ENCODE results near the gene BARX1. TPM values are rescaled to one million over a fixed set of nuclear protein-coding genes. Genes with fewer than 3 reads are reported as not detected.

BARX1 gene
- total RNA-seq, 4 donors from 2014 or later, result 0.28 to 0.67 TPM; not detected in 2

DNA sequence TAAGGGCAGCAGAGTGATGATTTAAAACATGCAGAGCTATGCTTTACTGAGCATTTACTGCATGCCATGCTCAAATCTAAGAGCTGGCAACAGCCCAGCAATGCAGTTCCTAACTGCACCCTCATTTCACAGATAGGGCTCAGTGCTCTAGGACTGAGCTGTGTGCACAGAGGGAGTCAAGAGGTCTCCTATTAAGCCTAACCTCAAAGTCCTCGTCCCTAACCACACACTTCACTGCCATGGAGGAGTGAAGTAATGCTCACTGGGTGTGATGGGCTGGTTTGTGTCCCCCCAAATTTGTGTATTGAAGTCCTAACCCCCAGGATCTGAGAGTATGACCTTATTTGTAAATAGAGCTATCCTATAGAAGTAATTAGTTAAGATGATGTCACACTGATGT, 25.9 kb downstream of the BARX1 start:
- H3K27me3 ChIP-seq, result no peaks in the 10 kb centered on the region

DNA sequence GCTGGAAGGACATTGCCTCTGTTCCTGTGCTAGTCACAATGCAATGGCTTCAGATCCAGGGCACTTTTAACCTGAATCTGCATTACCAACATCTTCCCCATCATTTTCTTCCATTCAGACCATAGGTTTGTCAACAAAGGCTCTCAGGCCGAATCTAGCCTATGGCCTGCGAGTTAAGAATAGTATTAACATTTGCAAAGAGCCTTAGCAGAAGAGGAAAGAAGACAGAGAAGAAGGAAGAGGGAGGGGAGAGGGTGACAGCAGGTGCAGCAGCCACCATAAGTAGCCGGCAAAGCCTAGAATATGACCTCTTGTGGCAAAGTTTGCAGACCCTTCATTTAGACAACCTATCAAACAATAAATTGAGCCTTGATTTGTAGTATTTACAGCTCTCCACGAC, 32.6 kb downstream of the BARX1 start:
- no peak overlapping the region for H3K27ac ChIP-seq
- no peak overlapping the region for H3K4me3 ChIP-seq
- intact Hi-C loops (cut with DNase I; ENCODE audit: low total_unique reads), result no loop called here
- H3K27me3 ChIP-seq, result no peaks in the 10 kb centered on the region
- no peak for TF ChIP-seq POLR2A (IDR thresholded peaks at IDR 0.05)
- TF ChIP-seq, protein P1, sequence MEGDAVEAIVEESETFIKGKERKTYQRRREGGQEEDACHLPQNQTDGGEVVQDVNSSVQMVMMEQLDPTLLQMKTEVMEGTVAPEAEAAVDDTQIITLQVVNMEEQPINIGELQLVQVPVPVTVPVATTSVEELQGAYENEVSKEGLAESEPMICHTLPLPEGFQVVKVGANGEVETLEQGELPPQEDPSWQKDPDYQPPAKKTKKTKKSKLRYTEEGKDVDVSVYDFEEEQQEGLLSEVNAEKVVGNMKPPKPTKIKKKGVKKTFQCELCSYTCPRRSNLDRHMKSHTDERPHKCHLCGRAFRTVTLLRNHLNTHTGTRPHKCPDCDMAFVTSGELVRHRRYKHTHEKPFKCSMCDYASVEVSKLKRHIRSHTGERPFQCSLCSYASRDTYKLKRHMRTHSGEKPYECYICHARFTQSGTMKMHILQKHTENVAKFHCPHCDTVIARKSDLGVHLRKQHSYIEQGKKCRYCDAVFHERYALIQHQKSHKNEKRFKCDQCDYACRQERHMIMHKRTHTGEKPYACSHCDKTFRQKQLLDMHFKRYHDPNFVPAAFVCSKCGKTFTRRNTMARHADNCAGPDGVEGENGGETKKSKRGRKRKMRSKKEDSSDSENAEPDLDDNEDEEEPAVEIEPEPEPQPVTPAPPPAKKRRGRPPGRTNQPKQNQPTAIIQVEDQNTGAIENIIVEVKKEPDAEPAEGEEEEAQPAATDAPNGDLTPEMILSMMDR (IDR thresholded peaks at IDR 0.05), result no peak
- H3K4me1 ChIP-seq, result no peaks in the 10 kb centered on the region
- H3K9me3 ChIP-seq, result no peaks in the 10 kb centered on the region
- H3K36me3 ChIP-seq, result no peaks in the 10 kb centered on the region
- DNase-seq, result no peak

More for the DNA sequence above, 25.9 kb downstream of the BARX1 start:
- no peak overlapping the region for H3K4me3 ChIP-seq
- no peak overlapping the region for H3K27ac ChIP-seq
- H3K4me1 ChIP-seq, result no peaks in the 10 kb centered on the region
- H3K9me3 ChIP-seq, result no peaks in the 10 kb centered on the region
- TF ChIP-seq POLR2A (IDR thresholded peaks at IDR 0.05), result no peak
- TF ChIP-seq, protein P1 (IDR thresholded peaks at IDR 0.05), result no peak
- no peaks in the 10 kb centered on the region for H3K36me3 ChIP-seq
- DNase-seq, result no peak
- intact Hi-C loops (cut with DNase I; ENCODE audit: low total_unique reads), result no loop called here

- H3K4me3 ChIP-seq, result no peak overlapping the region
- TF ChIP-seq, protein P1 (IDR thresholded peaks at IDR 0.05), result no peak
- TF ChIP-seq POLR2A (IDR thresholded peaks at IDR 0.05), result no peak
- no peak for DNase-seq
- intact Hi-C loops (cut with DNase I; ENCODE audit: low total_unique reads), result no loop called here
- no peaks in the 10 kb centered on the region for H3K36me3 ChIP-seq
- no peak overlapping the region for H3K27ac ChIP-seq
- no peaks in the 10 kb centered on the region for H3K9me3 ChIP-seq
- no peaks in the 10 kb centered on the region for H3K27me3 ChIP-seq
- H3K4me1 ChIP-seq, result no peaks in the 10 kb centered on the region
These were observed 34.9 kb downstream of the BARX1 start for GRCh38 chr9:93920131-93920800.

DNA sequence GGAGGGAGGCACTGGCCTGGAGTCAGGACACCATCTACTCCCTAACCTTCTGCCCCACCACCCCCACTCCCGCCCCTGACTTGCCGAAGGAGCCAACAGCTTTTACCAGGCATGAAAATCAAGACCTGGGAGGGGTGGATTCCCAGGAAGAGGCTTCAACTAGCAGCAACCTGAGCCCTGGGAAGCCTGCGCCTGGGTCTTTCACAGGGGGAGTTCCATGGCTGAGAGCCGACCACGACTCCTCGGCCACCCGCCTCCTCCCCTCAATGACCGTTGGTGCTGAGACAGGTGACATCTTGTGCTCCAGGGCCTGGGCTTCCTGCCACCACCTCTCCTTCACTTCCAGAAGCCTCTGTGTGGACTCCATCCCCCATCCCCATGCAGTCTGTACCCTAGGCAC, 37.1 kb downstream of the BARX1 start:
- Histone ChIP-seq H3K4me1 (no peaks in the 10 kb centered on the region), H3K4me3 (no peak overlapping the region), H3K27ac (no peak overlapping the region), H3K9me3 (no peaks in the 10 kb centered on the region), H3K27me3 (no peaks in the 10 kb centered on the region), H3K36me3 (no peaks in the 10 kb centered on the region)
- no peak for DNase-seq
- intact Hi-C loops (cut with DNase I; ENCODE audit: low total_unique reads), result no loop called here
- TF ChIP-seq, protein P1 (IDR thresholded peaks at IDR 0.05), result no peak
- no peak for TF ChIP-seq POLR2A (IDR thresholded peaks at IDR 0.05)

GRCh38 chr9:93917121-93917853, 37.9 kb downstream of the BARX1 start:
- no peak for DNase-seq
- Histone ChIP-seq H3K9me3 (no peaks in the 10 kb centered on the region), H3K27me3 (no peaks in the 10 kb centered on the region), H3K36me3 (no peaks in the 10 kb centered on the region), H3K4me1 (no peaks in the 10 kb centered on the region), H3K27ac (no peak overlapping the region), H3K4me3 (no peak overlapping the region)
- TF ChIP-seq, protein P1 (IDR thresholded peaks at IDR 0.05), result no peak
- TF ChIP-seq POLR2A (IDR thresholded peaks at IDR 0.05), result no peak
- intact Hi-C loops (cut with DNase I; ENCODE audit: low total_unique reads), result no loop called here
